Measurements from ENCODE around the gene UBL4B. TPM values are rescaled to one million over a fixed set of nuclear protein-coding genes. Genes with fewer than 3 reads are reported as not detected.

UBL4B gene
- total and polyA plus RNA-seq, 2 experiments from 2014 or later, result 0.09 TPM; not detected in 1

DNA sequence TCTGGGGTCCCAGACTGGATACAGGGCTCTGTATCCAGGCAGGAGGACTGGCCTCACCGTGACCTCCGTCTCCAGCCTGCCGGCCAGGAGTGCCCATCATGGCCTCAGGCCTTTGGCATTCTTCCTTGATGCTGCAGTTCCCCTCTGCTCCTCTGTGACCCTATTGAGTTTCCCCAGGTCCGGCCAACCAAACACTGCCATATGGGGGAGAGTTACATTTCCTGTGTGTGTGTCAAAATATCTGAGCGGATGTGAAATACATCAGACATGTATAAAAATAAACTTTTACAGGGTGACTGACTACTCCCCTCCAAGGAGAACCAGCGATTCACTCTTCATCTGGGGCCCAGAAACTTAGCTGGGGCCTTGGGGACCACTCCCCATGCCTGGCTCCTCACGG, 10.2 kb upstream of the UBL4B start:
- Histone ChIP-seq H3K4me1 (ENCODE audit: low read depth) (peaks cover 6% of the 10 kb centered on the region), H3K36me3 (no peaks in the 10 kb centered on the region), H3K4me3 (no peak overlapping the region), H3K27ac (no peak overlapping the region), H3K9me3 (ENCODE audit: low read depth) (no peaks in the 10 kb centered on the region), H3K27me3 (no peaks in the 10 kb centered on the region)
- TF ChIP-seq, protein P1, sequence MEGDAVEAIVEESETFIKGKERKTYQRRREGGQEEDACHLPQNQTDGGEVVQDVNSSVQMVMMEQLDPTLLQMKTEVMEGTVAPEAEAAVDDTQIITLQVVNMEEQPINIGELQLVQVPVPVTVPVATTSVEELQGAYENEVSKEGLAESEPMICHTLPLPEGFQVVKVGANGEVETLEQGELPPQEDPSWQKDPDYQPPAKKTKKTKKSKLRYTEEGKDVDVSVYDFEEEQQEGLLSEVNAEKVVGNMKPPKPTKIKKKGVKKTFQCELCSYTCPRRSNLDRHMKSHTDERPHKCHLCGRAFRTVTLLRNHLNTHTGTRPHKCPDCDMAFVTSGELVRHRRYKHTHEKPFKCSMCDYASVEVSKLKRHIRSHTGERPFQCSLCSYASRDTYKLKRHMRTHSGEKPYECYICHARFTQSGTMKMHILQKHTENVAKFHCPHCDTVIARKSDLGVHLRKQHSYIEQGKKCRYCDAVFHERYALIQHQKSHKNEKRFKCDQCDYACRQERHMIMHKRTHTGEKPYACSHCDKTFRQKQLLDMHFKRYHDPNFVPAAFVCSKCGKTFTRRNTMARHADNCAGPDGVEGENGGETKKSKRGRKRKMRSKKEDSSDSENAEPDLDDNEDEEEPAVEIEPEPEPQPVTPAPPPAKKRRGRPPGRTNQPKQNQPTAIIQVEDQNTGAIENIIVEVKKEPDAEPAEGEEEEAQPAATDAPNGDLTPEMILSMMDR (IDR thresholded peaks at IDR 0.05; ENCODE audit: low read depth, low read length), result no peak
- peak in 1 of 2 donors; percentile 33 for DNase-seq (ENCODE audit: low read depth in 1 of 2, low spot score in 1 of 2)

DNA sequence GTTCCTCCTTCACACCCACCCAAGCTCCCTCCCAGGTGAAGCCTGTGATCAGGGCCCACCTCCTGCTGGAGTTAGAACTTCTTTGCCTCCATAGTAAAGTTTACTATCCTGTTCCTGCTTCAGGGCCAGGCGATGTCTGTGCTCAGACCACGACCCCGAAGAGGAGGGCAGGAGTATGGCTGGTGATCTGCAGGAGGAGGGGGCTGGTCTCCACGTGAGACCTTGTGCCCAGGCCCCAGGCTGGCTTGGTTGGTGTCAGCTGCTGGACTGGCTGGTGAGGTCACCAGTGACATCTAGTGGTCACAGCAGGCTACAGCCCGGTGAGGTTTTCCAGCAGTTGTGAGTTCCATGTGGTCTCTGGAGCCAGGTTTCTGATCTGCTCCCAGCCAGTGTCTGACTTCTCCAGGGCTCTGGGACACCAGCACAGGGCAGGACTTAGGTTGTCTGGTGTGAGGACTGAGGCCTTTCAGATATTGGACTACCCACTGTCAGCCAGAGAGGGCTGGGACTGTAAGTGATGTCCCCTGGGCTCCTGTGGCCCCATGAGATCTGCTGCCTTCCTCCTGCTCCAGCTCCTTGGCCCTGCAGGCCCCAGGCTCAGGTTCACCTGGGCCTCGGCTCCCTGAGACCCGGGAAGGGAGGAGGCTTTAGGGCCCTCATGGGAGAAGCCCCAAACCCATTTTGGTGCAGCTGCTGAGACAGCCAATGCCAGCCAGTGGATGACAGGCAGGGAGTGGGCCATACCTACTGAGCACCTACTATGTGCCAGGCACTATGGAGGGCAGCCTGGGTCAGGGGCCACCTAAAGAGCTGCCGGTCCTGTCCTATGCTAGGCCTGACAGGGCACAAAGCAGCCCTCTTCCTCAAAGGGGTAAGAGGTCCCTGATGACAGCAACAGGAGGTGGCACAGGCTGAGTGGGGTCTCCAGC, 6.0 kb upstream of the UBL4B start:
- no peak overlapping the region for H3K4me3 ChIP-seq
- no peaks in the 10 kb centered on the region for H3K4me1 ChIP-seq (ENCODE audit: low read depth)
- DNase-seq (ENCODE audit: low read depth in 1 of 2, low spot score in 1 of 2), result peak; percentile 80 to 81
- H3K36me3 ChIP-seq, result no peaks in the 10 kb centered on the region
- TF ChIP-seq, protein P1 (IDR thresholded peaks at IDR 0.05; ENCODE audit: low read depth, low read length), result peak; percentile 93
- peaks cover 8% of the 10 kb centered on the region for H3K27me3 ChIP-seq
- H3K9me3 ChIP-seq (ENCODE audit: low read depth), result no peaks in the 10 kb centered on the region
- H3K27ac ChIP-seq, result no peak overlapping the region

DNA sequence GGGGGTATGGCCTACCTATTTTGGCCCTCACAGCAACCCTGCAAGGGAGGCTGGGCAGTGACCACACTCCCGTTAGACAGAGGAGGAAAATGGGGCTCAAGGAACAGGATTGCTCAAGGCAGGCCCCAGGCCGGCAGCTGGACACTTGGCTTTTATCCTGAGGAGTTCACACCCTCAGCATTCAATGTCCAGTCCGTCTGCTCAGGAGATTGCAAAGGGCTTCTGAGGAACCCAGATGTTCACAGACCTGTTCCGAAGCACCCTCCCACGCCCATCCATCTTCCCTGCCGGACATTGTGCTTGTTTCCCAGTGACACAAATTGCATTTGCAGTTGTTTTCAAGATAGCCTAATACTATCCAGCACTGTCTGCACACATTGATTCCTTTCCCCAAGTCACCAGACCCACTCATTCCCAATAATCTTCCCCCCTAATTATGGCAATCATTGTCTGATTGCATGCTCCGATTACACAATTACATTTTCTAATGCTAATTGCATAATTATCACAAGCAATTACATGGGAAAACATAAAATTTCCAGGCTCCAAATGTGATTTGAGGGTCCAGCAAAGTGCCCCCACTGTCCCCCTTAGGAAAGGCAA, 4.3 kb upstream of the UBL4B start:
- H3K36me3 ChIP-seq, result no peaks in the 10 kb centered on the region
- no peak overlapping the region for H3K27ac ChIP-seq
- no peaks in the 10 kb centered on the region for H3K4me1 ChIP-seq (ENCODE audit: low read depth)
- H3K27me3 ChIP-seq, result peaks cover 8% of the 10 kb centered on the region
- TF ChIP-seq, protein P1 (IDR thresholded peaks at IDR 0.05; ENCODE audit: low read depth, low read length), result no peak
- no peak for DNase-seq (ENCODE audit: low read depth in 1 of 2, low spot score in 1 of 2)
- no peaks in the 10 kb centered on the region for H3K9me3 ChIP-seq (ENCODE audit: low read depth)
- H3K4me3 ChIP-seq, result no peak overlapping the region

DNA sequence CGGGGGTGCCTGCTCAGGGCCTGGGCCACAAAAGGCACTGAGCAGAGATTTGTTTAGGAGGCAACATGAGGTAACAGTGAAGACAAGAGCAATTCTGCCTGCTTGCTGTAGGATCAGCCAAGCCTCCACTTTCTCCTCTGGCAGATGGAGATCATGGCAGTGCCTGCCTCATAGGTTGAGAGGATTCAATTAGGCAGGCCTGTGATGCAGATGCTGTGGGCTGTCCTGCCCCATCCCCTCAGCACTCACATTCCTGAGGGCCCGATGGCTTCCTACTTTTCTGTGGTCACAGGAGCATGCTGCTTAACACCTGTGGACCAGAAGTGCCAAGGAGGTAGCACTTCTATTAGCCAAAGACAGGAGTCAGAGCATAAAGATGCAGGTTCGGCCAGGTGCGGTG, 1.2 kb upstream of the UBL4B start:
- no peak for DNase-seq (ENCODE audit: low read depth in 1 of 2, low spot score in 1 of 2)
- no peak overlapping the region for H3K27ac ChIP-seq
- TF ChIP-seq, protein P1 (IDR thresholded peaks at IDR 0.05; ENCODE audit: low read depth, low read length), result no peak
- no peaks in the 10 kb centered on the region for H3K36me3 ChIP-seq
- H3K4me3 ChIP-seq, result no peak overlapping the region
- peaks cover 8% of the 10 kb centered on the region for H3K27me3 ChIP-seq
- H3K9me3 ChIP-seq (ENCODE audit: low read depth), result no peaks in the 10 kb centered on the region
- peaks cover 3% of the 10 kb centered on the region for H3K4me1 ChIP-seq (ENCODE audit: low read depth)

DNA sequence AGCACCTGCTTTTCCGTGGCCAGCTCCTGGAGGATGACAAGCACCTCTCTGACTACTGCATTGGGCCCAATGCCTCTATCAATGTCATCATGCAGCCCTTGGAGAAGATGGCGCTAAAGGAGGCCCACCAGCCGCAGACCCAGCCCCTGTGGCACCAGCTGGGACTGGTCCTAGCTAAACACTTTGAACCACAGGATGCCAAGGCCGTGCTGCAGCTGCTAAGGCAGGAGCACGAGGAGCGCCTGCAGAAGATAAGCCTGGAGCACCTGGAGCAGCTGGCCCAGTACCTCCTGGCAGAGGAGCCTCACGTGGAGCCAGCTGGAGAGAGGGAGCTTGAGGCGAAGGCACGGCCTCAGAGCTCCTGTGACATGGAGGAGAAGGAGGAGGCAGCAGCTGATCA, 413 bp downstream of the UBL4B start:
- peaks cover 8% of the 10 kb centered on the region for H3K27me3 ChIP-seq
- H3K4me1 ChIP-seq (ENCODE audit: low read depth), result peaks cover 3% of the 10 kb centered on the region
- no peaks in the 10 kb centered on the region for H3K9me3 ChIP-seq (ENCODE audit: low read depth)
- TF ChIP-seq, protein P1 (IDR thresholded peaks at IDR 0.05; ENCODE audit: low read depth, low read length), result no peak
- DNase-seq (ENCODE audit: low read depth in 1 of 2, low spot score in 1 of 2), result no peak
- H3K4me3 ChIP-seq, result no peak overlapping the region
- H3K36me3 ChIP-seq, result no peaks in the 10 kb centered on the region
- H3K27ac ChIP-seq, result no peak overlapping the region

All from cardiac muscle cell (in vitro differentiated cells and primary cell).